ENCODE measurements around the gene GCNT3.
A peak's percentile ranks its signal among the peaks of the same experiment; 100 is the strongest.
"Not testable (repeated sequence)": the region's sequence is repeated elsewhere in the genome, so short reads cannot be mapped to it uniquely, and the experiment has no call there.

GCNT3 gene

GRCh38 chr15:59622289-59622688, 10.7 kb downstream of the GCNT3 start:
- DNase-seq = no peak

DNA sequence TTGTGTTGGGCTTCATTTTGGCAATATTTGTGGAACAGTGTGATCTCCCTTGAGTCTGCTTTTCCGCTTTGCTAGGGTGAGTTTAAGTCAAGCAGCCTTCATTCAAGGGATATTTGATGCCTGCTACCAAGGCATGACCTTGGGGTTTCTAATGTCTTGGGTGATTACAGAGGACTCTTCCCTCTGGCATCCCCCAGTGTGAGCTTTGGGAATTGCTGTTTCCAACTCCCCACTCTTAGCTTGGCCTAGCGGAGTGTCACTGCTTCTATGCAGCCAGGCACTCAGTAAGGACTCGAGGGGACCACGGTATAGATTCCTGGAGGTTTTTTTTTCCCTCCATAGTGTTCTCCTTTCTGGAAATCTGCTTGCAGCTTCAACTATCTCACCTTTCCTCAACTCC, 21.1 kb downstream of the GCNT3 start:
- no peak for DNase-seq

GRCh38 chr15:59636184-59636583, 24.6 kb downstream of the GCNT3 start:
- no peak for DNase-seq

DNA sequence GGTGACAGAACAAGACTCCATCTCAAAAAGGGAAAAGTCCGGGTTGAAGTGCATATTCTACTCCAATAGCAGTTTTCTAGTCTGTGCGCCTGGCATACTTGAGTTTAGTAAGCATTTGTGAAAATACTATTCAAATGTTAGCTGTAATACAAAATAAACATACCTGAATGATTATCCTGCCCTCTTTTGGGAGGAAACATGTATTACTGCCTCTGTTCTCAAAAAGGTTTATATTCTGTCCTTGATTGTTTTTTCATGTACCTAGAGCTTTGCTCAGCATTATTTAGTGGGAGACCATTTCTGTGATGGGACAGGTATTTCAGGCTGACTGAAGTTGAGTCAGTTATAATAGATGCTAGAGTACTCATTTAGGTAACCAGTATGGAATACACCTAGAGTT, 25.9 kb downstream of the GCNT3 start:
- not testable (repeated sequence) for DNase-seq

DNA sequence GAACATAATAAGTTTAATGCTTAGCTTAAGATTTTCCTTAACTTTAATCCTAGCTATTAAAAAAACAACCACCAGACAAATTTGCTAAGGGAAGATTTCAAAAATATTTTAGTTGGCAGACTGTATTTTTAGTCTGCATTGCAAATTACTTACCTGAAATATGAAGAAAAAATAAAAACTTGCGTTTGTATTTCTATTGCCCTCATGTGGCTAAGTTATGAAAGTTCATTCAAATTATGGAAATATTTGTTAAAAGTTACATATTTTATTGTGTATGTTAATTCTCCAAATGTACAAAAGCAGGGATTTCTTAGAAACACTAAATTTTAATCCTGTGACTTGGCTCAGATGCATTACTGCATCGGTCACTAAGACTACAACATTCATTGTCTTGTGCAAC, 30.8 kb downstream of the GCNT3 start:
- DNase-seq = no peak

GRCh38 chr15:59644756-59645155, 33.2 kb downstream of the GCNT3 start:
- no peak for DNase-seq

- DNase-seq = not testable (repeated sequence)
These were observed 34.2 kb downstream of the GCNT3 start for GRCh38 chr15:59645812-59646211.

DNA sequence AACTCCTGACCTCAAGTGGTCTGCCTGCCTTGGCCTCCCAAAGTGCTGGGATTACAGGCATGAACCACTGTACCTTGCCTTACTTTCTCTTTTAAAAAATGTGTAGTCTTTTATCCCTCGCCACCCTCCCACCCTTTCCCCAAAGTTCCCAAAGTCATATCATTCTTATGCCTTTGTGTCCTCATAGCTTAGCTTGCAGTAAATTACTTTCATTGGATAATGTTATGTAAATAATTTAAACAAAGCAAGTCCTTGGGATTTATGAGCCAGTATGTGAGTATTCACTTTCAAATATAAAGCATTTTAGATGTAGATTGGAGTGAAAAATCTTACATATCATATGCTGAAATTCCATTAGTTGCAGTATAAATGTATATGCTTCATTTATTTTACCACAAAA, 34.7 kb downstream of the GCNT3 start:
- DNase-seq = no peak

DNA sequence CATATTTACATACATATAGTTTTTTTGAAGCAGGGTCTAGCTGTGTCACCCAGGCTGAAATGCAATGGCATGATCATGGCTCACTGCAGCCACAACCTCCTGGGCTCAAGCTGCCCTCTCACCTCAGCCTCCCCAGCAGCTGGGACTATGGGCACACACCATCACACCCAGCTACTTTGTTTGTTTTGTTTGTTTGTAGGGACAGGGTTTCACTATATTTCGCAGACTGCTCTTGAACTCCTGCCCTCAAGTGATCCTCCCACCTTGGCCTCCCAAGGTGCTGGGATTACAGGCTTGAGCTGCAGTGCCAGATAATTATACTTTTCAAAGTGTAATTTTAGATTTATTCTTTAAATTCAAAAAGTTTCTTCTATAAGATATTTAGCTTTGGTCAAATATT, 35.5 kb downstream of the GCNT3 start:
- DNase-seq = no peak

DNA sequence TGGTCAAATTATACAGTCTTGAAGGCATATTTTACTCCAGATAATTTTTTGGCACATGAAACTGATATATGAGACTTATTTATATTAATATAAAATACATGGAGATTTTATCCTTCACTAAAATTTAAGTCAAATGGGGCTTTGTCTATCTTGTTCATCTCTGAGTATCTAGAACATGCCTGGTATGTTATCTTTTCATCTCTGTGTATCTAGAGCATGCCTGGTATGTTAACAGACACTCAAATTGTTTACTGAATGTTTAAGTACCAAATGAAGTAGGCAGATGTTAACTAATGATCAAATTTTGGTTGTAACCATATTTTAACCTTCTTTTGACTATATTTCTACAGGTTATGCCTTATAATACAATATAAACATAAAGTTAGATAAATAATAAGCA, 38.0 kb downstream of the GCNT3 start:
- no peak for DNase-seq

DNA sequence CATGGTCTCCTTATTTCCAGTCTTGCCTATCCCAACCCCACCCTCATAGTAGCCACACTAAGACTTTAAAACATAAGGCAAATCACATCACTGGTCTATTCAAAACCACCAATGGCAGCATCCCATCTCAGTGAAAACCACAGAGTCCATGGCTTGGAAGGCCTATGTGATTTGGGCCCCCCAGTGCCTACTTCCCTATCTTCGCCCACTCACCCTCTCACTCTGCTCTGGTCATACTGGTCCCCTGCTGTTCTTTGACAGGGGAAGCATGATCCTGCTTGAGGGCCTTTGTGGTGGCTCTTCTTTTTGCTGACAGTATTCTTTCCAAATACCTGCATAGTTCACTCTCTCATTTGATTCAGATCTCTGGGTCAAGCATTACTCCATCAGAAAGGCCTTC, 42.5 kb downstream of the GCNT3 start:
- no peak for DNase-seq

DNA sequence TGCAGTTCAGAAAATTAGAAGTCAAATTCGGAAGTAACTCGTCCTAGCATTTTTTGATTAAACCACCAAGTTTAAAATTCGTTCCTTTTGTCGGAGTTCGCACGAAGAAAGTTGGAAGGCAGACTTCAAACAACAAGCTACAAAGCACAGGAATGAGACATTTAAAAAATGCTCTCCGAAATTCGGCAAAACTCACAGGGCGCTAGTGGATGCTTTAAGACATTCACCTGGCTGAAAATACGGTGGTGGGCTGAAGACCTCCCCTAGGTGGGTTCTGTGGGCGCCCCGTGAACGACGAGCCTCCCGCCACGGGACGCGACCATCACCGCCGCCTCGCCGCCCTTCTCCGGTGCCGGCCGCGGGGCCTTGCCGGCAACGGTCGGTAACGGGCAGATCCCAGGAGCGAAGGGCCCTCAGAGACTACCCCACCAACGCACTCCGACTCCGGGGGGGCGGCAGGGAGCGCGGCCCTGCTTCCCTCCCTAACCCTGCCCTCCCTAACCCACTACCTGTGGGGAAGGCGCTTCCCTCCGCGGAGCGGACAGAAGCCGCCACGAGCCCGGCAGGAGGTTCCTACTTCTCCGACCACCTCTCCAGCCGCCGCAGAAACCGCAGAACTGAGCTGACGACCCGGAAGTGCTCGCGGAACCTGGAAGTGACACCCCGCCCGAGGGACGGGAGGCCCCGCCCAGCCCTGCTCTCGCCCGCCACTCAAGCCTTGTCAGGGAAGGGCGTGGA, 45.5 kb downstream of the GCNT3 start, which contains the start of gene GTF2A2:
Gene GTF2A2, minus strand, starts transcription at position 619 of the 738 bp plus-strand sequence. CDS start 5,238 bp downstream, outside the sequence.
- DNase-seq = peak; percentile 68

- no peak for DNase-seq
These were observed 46.1 kb downstream of the GCNT3 start for GRCh38 chr15:59657635-59658125.

- no peak for DNase-seq
These were observed 47.8 kb downstream of the GCNT3 start for GRCh38 chr15:59659366-59659765.

DNA sequence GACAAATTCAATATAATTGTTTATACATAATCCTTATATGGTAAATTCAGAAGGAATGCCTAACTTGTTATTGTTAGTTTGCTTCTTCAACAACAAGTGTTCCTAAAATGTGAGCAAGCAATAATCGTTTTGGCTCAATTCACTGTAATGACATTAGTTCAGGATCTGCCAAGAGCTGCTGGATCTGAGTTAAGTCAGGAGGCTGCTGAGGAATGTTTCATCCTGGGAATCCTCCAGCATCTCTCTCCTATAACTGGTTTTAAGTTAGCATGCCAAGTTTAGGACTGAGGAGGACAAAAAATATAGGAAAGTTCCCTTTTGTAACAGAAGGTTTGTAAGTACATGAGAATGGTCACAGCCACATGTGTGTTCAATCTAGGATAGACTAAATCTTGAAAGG, 50.7 kb downstream of the GCNT3 start:
- DNase-seq = no peak

DNA sequence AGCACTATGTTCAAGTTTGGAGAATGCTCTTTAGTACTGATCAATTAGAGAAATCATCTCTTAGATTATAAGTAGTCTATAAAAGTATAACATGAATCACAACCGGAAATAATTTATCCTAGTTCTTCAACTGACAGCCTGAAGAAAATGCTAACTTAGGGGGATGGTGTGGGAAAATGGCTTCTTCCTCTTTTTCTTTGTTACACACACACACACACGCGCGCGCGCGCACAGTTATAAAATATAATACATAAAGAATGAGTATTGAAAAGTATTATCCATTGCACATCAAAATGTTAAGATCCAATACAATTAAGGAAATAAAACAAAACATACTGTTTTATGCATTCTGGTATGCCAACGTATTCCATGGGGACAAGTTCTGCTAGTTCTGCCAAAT, 57.0 kb downstream of the GCNT3 start:
- no peak for DNase-seq

All from NCI-H1694 (cell line).